ENCODE results near the gene UGT1A6. TPM values are rescaled to one million over a fixed set of nuclear protein-coding genes. Genes with fewer than 3 reads are reported as not detected.

The UGT1A6 gene
- total RNA-seq, 1 experiment from 2014 or later = 549 TPM

DNA sequence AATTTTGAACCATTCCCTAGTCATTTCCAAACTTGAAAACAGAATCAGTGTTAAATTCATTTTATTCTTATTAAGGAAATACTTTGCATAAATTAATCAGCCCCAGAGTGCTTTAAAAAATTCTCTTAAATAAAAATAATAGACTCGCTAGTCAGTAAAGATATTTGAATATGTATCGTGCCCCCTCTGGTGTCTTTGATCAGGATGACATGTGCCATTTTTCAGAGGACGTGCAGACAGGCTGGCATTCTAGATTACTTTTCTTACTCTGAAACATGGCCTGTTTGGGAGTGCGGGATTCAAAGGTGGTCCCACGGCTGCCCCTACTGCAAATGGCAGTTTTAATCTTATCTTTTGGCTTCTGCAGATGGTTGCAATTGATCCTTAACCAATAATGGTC, 79.9 kb downstream of the UGT1A6 start:
- Histone ChIP-seq H3K9me2 (ENCODE audit: insufficient read depth) (no peaks in the 10 kb centered on the region), H3K27me3 (ENCODE audit: insufficient read depth, low read depth) (no peaks in the 10 kb centered on the region), H3K9me3 (ENCODE audit: insufficient read depth, low read depth) (no peaks in the 10 kb centered on the region; the same call in 1 of the 2 replicates), H3K4me2 (no peak overlapping the region), H2AFZ (no peak overlapping the region), H4K20me1 (ENCODE audit: insufficient read depth) (peaks cover 12% of the 10 kb centered on the region; the same call in 1 of the 2 replicates), H3F3A (ENCODE audit: insufficient read depth, low read depth) (peaks cover 78% of the 10 kb centered on the region; the same call in 1 of the 2 replicates), H3K4me1 (replicated peaks; ENCODE audit: insufficient read depth) (no peaks in the 10 kb centered on the region), H3K36me3 (ENCODE audit: low read depth) (peaks cover 47% of the 10 kb centered on the region), H3K4me3 (no peak overlapping the region), H3K79me2 (ENCODE audit: low read depth) (no peaks in the 10 kb centered on the region; the same call in 1 of the 2 replicates), H3K27ac (no peak overlapping the region)
- TF ChIP-seq, protein P1, sequence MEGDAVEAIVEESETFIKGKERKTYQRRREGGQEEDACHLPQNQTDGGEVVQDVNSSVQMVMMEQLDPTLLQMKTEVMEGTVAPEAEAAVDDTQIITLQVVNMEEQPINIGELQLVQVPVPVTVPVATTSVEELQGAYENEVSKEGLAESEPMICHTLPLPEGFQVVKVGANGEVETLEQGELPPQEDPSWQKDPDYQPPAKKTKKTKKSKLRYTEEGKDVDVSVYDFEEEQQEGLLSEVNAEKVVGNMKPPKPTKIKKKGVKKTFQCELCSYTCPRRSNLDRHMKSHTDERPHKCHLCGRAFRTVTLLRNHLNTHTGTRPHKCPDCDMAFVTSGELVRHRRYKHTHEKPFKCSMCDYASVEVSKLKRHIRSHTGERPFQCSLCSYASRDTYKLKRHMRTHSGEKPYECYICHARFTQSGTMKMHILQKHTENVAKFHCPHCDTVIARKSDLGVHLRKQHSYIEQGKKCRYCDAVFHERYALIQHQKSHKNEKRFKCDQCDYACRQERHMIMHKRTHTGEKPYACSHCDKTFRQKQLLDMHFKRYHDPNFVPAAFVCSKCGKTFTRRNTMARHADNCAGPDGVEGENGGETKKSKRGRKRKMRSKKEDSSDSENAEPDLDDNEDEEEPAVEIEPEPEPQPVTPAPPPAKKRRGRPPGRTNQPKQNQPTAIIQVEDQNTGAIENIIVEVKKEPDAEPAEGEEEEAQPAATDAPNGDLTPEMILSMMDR (conservative IDR thresholded peaks at IDR 0.05) = no peak
- TF ChIP-seq EZH2 (IDR thresholded peaks at IDR 0.05; ENCODE audit: low read depth) = no peak
- ChIA-PET POLR2A (ENCODE audit: unreplicated experiment) (no interaction called here), CTCF (no interaction called here)
- DNase-seq = no peak
- no TSS peak for BruUV-seq (replicated peaks)
- intact Hi-C loops (cut with micrococcal nuclease; ENCODE audit: unreplicated experiment) = no loop called here

DNA sequence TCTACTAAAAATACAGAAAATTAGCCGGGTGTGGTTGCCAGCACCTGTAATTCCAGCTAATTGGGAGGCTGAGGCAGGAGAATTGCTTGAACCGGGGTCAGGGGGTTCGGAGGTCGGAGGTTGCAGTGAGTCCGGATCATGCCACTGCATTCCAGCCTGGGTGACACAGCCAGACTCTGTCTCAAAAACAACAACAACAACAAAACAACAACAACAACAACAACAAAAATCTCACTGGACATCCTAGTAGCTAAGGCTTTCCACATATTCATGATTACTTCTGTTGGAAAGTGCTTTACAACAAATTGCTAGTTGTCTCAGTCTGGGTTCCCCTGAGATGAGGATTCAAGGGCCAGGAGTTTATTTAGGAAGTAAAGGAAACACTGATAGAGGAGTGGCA, 81.2 kb downstream of the UGT1A6 start:
- Histone ChIP-seq H3K27ac (no peak overlapping the region), H3K36me3 (ENCODE audit: low read depth) (peaks cover 39% of the 10 kb centered on the region), H3K4me3 (no peak overlapping the region), H3F3A (ENCODE audit: insufficient read depth, low read depth) (peaks cover 70% of the 10 kb centered on the region; the same call in 1 of the 2 replicates), H3K79me2 (ENCODE audit: low read depth) (no peaks in the 10 kb centered on the region; the same call in 1 of the 2 replicates), H3K9me2 (ENCODE audit: insufficient read depth) (no peaks in the 10 kb centered on the region), H2AFZ (no peak overlapping the region), H3K9me3 (ENCODE audit: insufficient read depth, low read depth) (no peaks in the 10 kb centered on the region; the same call in 1 of the 2 replicates), H4K20me1 (ENCODE audit: insufficient read depth) (peaks cover 5% of the 10 kb centered on the region; the same call in 1 of the 2 replicates), H3K4me1 (replicated peaks; ENCODE audit: insufficient read depth) (no peaks in the 10 kb centered on the region), H3K27me3 (ENCODE audit: insufficient read depth, low read depth) (no peaks in the 10 kb centered on the region), H3K4me2 (no peak overlapping the region)
- intact Hi-C loops (cut with micrococcal nuclease; ENCODE audit: unreplicated experiment) = no loop called here
- no peak for DNase-seq
- BruUV-seq (replicated peaks) = no TSS peak
- TF ChIP-seq, protein P1 (conservative IDR thresholded peaks at IDR 0.05) = no peak
- no peak for TF ChIP-seq EZH2 (IDR thresholded peaks at IDR 0.05; ENCODE audit: low read depth)
- POLR2A ChIA-PET (ENCODE audit: unreplicated experiment) = interaction anchor here (0.7 kb wide), 1 partner anchor 16 kb away, joined by 6 read pairs; no protein-coding TSS in a partner anchor
- CTCF ChIA-PET = no interaction called here

DNA sequence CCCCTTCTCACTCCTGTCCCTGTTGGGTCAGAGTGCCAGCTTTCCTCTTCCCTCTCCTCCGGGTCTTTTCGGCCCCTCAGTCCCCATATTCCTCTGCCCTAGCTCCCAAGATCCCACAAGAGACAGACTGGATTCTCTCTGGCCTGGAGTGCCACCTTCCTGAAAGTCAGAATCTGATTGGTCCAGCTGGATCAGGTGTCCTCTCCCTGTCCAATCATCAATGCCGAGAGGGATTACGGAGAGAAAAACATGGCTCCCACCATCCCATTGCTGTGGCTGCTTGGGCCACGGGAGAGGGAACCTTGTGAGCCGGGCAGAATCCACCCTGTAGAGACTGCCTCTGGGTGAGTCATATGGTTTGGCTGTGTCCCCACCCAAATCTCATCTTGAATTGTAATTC, 82.7 kb downstream of the UGT1A6 start:
- peaks cover under 1% of the 10 kb centered on the region; the same call in 1 of the 2 replicates for H4K20me1 ChIP-seq (ENCODE audit: insufficient read depth)
- TF ChIP-seq, protein P1 (conservative IDR thresholded peaks at IDR 0.05) = no peak
- TF ChIP-seq EZH2 (IDR thresholded peaks at IDR 0.05; ENCODE audit: low read depth) = no peak
- H3K79me2 ChIP-seq (ENCODE audit: low read depth) = no peaks in the 10 kb centered on the region
- H3F3A ChIP-seq (ENCODE audit: insufficient read depth, low read depth) = peaks cover 55% of the 10 kb centered on the region; the same call in 1 of the 2 replicates
- no peaks in the 10 kb centered on the region for H3K4me1 ChIP-seq (replicated peaks; ENCODE audit: insufficient read depth)
- H3K27ac ChIP-seq = no peak overlapping the region
- BruUV-seq (replicated peaks) = TSS peak; percentile 4
- no peak overlapping the region for H3K4me3 ChIP-seq
- peak in 1 of 2 experiments; percentile 43 for DNase-seq
- H3K9me2 ChIP-seq (ENCODE audit: insufficient read depth) = no peaks in the 10 kb centered on the region
- intact Hi-C loops (cut with micrococcal nuclease; ENCODE audit: unreplicated experiment) = no loop called here
- no peak overlapping the region for H2AFZ ChIP-seq
- ChIA-PET POLR2A (ENCODE audit: unreplicated experiment) (interaction anchor here (0.8 kb wide), 2 partner anchors 70 to 73 kb away, joined by 3 to 13 read pairs; no protein-coding TSS in a partner anchor), CTCF (interaction anchor here (0.6 kb wide), 1 partner anchor 26 kb away, joined by 4 read pairs; no protein-coding TSS in a partner anchor)
- no peaks in the 10 kb centered on the region; the same call in 1 of the 2 replicates for H3K9me3 ChIP-seq (ENCODE audit: insufficient read depth, low read depth)
- no peak overlapping the region for H3K4me2 ChIP-seq
- peaks cover 24% of the 10 kb centered on the region for H3K36me3 ChIP-seq (ENCODE audit: low read depth)
- H3K27me3 ChIP-seq (ENCODE audit: insufficient read depth, low read depth) = no peaks in the 10 kb centered on the region
